AG08396 (cell line): ENCODE data around the gene ZNF528.

ENCODE experiments used
- DNase-seq: peaks from one replicate; pipeline ENCODE4 v3.0.0; 2012; ENCODE audit warnings: low spot score, mixed read lengths

Gene ZNF528

DNA sequence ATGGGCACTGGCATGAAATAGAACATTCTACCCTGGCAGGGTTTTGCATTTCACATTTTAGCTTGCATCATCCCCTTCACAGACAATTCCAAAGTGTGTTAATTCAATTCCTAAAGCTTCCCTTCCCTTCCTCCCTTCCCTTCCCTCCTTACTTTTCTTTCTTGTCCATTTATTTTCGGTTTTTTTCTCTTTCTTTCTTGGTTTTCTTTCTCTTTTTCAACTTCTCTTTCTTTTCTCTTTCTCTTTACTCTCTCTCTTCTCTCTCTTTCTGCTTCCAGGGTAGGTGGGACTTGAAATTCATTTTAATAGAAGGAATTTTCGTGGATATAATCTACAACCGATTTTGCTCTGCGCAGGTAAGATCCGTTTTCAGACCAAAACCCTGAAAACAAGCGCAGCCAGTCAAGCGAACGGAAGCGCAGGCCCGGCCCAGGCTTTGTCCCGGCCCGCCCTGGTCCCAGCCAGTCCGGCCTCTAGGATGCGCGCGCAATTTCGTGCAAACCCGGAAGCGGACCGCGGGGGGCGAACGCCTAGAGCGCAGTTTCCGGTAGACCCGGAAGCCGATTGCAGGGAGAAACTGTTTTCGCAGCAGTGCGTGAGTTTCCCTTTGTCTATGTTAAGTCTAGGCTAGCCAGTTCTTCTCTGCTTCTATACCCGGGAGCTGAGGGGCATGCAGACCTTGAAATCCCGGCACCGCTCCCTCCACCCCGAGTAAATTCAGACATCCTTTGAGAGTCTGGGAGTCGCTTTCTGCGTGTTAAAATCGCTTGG is at the start of gene ZNF528:
ZNF528 (plus strand) TSS at position 540 of the 771 bp plus-strand sequence. CDS start 4,165 bp downstream, outside the sequence.
- peak; percentile 99 for DNase-seq

DNA sequence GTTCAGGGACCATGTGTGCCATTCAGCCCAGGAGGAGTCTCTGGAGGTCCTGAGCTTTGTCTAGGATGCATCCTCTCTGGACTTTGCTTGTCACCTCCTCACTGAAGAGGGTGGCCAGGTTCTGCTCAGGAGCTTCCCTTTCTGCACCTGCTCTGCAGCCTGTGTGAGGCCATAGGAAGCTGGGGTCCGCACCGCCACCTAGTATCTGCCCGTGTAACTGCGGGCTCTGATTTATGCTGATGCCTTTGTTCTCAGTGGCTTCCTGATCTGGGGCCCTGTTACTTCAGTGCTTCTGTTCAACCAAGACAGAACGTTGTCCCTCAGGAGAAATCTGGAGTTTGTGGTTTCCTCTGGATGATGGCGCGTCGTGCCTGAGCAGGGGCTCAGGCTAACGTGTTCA is 46.1 kb upstream of the ZNF528 start:
- no peak for DNase-seq

DNA sequence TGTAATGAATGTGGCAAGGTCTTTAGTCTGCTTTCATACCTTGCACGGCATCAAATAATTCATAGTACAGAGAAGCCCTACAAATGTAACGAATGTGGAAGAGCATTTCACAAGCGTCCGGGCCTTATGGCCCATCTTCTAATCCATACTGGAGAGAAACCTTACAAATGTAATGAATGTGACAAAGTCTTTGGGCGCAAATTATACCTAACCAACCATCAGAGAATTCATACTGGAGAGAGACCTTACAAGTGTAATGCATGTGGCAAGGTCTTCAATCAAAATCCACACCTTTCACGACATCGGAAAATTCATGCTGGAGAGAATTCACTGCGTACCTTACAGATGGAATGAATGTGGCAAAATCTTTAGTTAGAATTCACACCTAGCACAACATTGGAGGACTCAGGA is 31.2 kb upstream of the ZNF528 start:
- no peak for DNase-seq

DNA sequence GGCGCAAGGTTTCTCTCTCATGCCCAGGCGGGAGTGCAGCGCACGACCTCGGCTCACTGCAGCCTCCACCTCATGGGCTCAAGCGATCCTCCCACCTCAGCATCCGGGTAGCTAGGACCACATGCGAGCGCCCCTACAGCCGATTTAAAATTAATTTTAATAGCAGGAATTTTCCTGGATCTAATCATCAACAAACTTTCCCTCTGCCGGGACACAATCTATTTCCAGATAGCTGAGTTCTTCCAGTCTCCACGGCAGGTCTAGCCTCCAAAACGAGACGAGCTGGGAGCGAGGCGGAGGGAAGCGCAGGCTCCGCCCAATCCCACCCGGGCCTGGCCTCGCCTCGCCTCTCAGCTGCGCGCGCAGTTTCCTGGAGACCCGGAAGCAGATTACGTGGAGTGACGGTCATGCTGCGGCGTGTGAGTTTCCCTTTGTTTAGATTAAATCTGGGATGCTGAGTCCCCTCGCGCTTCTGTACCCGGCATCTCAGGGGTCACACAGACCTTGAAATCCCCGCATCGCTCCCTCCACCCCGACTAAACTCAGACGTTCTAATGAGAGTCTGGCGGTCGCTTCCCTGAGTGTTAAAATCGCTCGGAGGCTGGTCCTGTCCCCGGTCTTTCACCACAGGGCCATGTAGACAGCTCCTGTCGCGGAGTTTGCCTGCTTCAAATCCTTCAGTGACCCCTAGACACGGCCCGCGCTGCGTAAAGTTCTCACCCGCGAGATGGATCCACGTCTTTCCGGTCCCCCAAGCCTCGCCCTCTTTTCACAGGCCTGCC is 27.9 kb upstream of the ZNF528 start, which contains the start of gene ZNF880:
ZNF880 (plus strand) TSS at position 365 of the 782 bp plus-strand sequence; CDS start at position 408, 43 bp downstream.
- peak; percentile 95 for DNase-seq

DNA sequence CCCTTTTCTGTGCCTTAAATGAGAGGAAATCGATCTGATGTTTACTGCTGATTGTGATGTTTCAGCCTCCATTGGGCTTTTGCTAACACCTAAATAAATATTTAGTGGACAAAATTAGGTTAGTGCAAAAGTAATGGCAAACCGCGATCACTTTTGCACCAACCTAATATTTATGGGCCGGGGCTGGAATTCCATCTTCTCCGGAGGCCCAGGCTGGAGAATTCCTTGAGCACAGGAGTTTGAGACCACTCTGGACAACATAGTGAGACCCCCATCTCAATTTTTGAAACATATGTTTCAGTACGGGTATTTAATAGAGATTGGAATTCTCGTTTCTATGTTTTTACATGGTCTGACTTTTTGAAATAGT is 27.3 kb upstream of the ZNF528 start:
- DNase-seq, result no peak

DNA sequence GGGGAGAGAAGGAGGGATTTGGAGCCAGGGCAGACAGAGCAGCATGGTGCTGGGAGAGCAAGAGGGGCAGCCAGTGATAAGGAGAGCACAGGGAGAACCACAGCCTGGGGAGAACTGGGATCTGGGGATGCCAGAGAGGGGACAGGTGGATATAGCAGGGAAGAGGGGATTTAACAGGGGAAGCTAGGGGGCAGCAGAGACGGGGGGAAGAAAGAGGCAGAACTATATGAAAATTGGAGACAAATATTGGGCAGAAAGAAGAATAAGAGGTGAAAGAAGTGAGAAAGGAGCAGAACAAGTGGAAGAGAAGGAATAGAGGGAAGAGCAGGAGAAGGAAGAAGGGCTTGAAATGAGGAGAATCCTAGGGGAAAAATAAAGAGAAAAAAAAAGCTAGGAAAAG is 6.5 kb upstream of the ZNF528 start:
- no peak for DNase-seq

DNA sequence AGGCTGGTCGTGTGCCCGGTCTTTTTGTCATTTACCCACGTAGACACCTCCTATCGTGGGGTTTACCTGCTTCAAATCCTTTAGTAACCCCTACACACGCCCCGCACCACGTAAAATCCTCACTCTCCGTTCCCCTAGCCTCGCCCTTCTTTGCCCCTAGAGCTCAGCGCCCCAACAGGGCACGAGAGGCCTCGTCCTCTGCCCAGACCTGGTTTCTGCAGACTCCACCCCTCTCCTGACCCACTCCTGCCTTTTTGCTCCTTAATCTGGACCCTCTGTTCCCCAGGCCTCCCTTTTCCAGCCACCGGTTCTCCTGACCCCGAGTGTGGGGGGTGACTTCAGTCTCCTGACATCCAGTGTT is 412 bp downstream of the ZNF528 start:
- peak; percentile 45 for DNase-seq

DNA sequence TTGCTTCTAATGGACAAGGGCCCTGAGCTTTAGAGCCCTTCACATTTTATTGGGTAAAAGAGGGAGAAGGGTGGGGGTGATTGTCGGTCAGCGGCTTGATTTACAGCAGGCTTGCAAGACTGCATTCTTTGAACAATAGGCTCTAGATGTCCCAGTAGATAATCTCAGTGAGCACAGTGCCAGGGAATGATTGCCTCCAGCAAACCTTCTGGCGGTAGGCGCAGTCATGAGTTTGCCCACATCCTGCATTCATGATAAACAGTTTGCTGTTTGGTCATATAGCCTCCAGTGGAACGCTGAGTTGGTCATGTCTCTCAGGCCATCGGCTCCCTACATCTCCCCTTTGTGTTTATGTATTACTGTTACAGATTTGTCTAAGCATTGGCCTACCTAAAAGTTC is 12.6 kb downstream of the ZNF528 start:
- no peak for DNase-seq

DNA sequence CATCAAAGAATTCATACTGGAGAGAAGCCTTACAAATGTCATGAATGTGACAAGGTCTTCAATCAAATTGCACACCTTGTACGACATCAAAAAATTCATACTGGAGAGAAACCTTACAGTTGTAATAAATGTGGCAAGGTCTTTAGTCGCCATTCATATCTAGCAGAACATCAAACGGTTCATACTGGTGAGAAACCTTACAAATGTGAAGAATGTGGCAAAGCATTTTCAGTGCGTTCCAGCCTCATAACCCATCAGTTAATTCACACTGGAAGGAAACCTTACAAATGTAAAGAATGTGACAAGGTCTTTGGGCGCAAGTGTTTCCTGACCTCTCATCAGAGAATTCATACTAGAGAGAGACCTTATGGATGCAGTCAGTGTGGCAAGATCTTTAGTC is 18.1 kb downstream of the ZNF528 start:
- DNase-seq, result no peak

DNA sequence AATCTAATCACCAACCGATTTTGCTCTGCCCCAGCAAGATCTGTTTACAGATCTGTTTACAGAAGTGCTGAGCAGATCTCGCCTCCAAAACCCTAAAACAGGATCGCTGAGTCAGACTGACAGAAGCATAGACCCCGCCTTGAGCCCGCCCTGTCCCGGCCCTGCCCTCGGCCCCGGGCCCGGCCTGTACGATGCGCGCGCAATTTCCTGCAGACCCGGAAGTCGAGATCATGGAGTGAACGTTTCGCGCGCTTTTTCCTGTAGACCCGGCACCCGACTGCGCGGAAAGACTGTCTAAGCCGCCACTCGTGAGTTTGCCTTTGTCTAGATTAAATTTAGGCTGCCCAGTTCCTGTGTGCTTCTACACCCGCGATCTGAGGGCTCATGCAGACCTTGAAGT is 31.3 kb downstream of the ZNF528 start, which contains the start of gene ZNF534:
ZNF534 (plus strand) TSS at position 212 of the 400 bp plus-strand sequence. CDS start 2,327 bp downstream, outside the sequence.
- DNase-seq, result no peak

DNA sequence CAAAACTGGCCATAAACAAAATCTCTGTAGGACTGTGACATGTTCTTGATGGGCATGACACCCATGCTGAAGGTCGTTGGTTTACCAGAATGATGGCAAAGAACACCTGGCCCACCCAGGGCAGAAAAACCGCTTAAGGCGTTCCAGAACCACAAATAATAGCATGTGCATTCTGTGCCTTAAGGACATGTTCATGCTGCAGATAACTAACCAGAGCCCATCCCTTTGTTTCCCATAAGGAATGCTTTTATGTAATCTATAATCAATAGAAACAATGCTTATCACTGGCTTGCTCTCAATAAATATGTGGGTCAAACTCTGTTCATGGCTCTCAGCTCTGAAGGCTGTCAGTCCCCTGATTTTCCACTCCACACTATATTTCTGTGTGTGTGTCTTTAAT is 44.5 kb downstream of the ZNF528 start:
- DNase-seq, result no peak

DNA sequence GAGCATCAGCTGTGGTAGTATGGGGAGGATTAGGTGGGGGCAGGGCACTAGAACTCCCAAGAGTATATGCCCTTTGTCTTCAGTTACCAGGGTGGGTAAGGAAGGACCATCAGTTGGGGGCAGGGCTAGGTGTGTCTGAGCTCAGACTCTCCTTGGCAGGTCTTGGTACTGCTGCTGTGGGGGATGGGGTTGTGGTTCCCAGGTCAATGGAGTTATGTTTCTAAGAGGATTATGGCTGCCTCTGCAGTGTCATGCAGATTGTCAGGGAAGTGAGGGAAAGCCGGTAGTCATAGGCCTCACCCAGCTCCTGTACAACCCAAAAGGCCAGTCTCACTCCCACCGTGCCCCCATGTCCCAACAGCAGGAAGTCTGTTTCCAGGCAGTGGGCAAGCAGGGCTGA is 46.9 kb downstream of the ZNF528 start:
- no peak for DNase-seq

DNA sequence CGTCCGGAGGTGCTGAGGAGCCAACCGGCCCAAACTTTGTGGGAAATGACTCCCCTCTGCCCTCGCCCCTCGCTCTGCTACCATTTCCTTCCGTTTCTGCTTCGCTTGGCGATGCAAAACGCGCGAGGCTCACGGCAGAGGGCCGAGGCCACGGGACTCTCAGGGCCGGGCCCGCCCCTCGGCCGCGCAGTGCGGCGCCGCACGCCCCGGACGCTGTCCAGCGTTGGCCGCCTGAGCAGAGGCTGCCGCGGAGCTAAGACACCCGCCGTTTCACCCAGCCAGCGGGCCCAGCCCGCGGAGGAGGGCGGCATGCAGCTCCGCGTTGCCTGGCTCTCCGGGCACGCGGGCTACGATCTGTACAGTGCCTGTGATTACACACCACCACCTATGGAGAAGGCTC is 53.6 kb downstream of the ZNF528 start:
- peak; percentile 5 for DNase-seq

DNA sequence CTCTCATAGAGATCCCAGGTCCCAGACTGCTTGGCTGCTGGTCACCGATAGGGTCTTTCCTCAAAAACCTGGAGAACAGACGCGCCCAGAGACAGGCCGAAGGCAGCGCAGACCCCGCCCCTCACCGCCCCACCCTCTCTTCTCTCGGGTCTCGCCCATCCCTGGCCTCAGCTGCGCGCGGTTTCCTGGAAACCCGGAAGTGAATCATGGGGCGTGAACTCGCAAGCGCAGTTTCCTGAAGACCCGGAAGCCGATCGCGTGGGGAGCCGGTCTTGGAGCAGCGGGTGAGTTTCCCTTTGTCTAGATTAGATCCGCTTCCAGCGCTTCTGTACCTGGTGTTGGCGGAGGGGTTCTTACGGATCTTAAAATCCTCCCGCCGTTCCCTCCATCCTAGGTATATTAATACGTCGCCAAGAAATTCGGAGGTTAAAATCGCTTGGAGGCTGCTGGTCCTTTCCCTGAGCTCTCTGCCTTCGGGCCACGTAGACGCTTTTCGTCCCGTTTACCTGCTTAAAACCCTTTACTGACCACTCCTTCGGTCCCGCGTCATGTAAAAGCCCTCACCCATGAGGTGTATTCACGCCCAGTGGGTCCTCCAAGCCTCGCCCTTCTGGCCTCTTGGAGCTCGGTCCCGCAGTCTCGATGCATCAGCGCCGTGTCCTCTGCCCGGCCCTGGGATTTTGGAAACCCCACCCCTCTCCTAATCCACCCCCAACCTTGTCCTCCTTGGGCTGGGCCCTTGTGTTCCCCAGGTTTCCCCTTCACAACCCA is 55.9 kb downstream of the ZNF528 start, which contains the start of gene ZNF578:
ZNF578 (plus strand) TSS at position 230 of the 771 bp plus-strand sequence. CDS start 48,293 bp downstream, outside the sequence.
- DNase-seq, result peak; percentile 87

DNA sequence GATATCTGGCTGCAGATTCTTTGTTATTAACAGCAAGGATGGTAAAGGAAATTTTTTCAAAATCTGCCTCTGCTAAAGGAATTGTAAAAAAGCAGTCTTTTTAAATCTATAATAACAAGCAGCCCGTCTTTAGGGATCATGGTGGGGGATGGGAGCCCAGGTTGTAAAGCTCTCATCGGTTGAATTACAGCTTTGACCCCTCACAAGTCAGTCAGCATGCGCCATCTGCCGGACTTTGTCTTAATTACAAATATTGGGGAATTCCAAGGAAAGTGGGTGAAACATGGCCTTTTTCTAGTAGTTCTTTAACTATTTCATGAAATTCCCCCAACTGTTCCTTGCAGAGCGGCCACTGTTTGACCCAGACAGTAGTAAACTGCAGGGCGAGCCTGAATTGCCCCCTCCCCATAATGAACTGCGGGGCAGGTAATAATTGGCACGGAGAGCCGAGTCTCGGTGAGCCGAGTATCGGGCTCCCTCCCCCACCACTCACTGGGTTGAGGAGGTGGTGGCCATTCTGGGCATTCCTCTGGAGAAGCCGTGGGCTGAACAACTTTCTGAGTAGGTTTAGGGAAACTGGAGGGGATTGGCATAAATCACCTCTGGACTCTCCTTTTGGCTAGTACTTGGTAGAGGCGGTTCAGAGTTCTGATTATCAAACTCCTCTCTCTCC is 67.3 kb downstream of the ZNF528 start:
- no peak for DNase-seq
